Smooth muscle cell (in vitro differentiated cells): ENCODE data around the gene KRT86. TPM values are rescaled to one million over a fixed set of nuclear protein-coding genes. Genes with fewer than 3 reads are reported as not detected.

Source experiments
- DNase-seq: peaks from one replicate; lab custom pipeline; 2025; ENCODE audit not compliant: unreplicated experiment; lab: John Stamatoyannopoulos, UW
- H2AFZ ChIP-seq: fragments of 200-600 bp; sonication (generic); 2 replicates; pipeline ENCODE4 v1.6.0; 2016; ENCODE audit warnings: antibody characterized with exemption, low read depth, mild to moderate bottlenecking
- H3F3A ChIP-seq: fragments of 200-600 bp; sonication (generic); 2 replicates; pipeline ENCODE4 v1.6.0; 2017; ENCODE audit warnings: antibody characterized with exemption, low read depth
- H3K27ac ChIP-seq: fragments of 200-600 bp; sonication (generic); 2 replicates; pipeline ENCODE4 v1.5.1; 2016; ENCODE audit warnings: low read depth, mild to moderate bottlenecking
- H3K27me3 ChIP-seq: fragments of 200-600 bp; sonication (generic); 2 replicates; pipeline ENCODE4 v1.6.1; 2016; ENCODE audit warnings: low read depth, mild to moderate bottlenecking
- H3K36me3 ChIP-seq: fragments of 200-600 bp; sonication (generic); 2 replicates; pipeline ENCODE4 v1.5.1; 2016; ENCODE audit warnings: low read depth
- H3K4me1 ChIP-seq: fragments of 200-600 bp; sonication (generic); 2 replicates; pipeline ENCODE4 v1.5.1; 2016; ENCODE audit warnings: low read depth
- H3K4me2 ChIP-seq: fragments of 200-600 bp; sonication (generic); 2 replicates; pipeline ENCODE4 v1.6.0; 2016; ENCODE audit warnings: mild to moderate bottlenecking
- H3K4me3 ChIP-seq: fragments of 200-600 bp; sonication (generic); 2 replicates; pipeline ENCODE4 v1.5.1; 2016; ENCODE audit warnings: mild to moderate bottlenecking
- H3K79me2 ChIP-seq: fragments of 200-600 bp; sonication (generic); 2 replicates; pipeline ENCODE4 v1.6.0; 2016; ENCODE audit warnings: low read depth, mild to moderate bottlenecking
- H3K9ac ChIP-seq: fragments of 200-600 bp; sonication (generic); 2 replicates; pipeline ENCODE4 v1.6.0; 2016; ENCODE audit warnings: low read depth
- H3K9me3 ChIP-seq: fragments of 200-600 bp; sonication (generic); replicated peaks from 2 replicates; pipeline ENCODE4 v1.5.1; 2016; ENCODE audit warnings: low read depth
- H4K20me1 ChIP-seq: fragments of 200-600 bp; sonication (generic); 2 replicates; pipeline ENCODE4 v1.6.0; 2016; ENCODE audit warnings: low read depth
- CTCF ChIP-seq: fragments of 200-600 bp; sonication (generic); IDR thresholded peaks from 2 replicates; pipeline ENCODE4 v1.5.1; 2017; ENCODE audit warnings: borderline replicate concordance, mild to moderate bottlenecking, antibody characterized with exemption; ENCODE audit not compliant: insufficient read depth, poor library complexity, severe bottlenecking
- WGBS: methylation state at CpG from one replicate; pipeline ENCODE4 v1.1.7; 2016; ENCODE audit warnings: low lambda C conversion rate; 5-methylcytosine and 5-hydroxymethylcytosine counted together
- polyA plus RNA-seq: library from polyadenylated mRNA; unstranded; fragments of >200 nt; fragmentation: Nextera tagmentation; extraction: Ambion mirVana; gene quantifications from 2 replicates; pipeline ENCODE4 v1.2.1, GENCODE V29; 2016
- total RNA-seq: library from RNA; depleted of rRNA; stranded (reverse); fragments of >200 nt; gene quantifications from 2 replicates; pipeline ENCODE4 v1.2.3, GENCODE V29; 2014

Gene KRT86
- not detected in 2 replicates for total RNA-seq
- not detected in 2 replicates for polyA plus RNA-seq

GRCh38 chr12:52274521-52275120, at the start of gene KRT86:
Gene KRT86, plus strand, starts transcription at chr12:52274645. Its CDS starts 27,272 bp downstream, at chr12:52301917.
- DNase-seq = no peak
- H3K27ac ChIP-seq = no peak within 1 kb of the TSS
- peaks cover 6% of the 10 kb centered on the region for H3K4me1 ChIP-seq
- H3K79me2 ChIP-seq = no peaks in the 10 kb centered on the region
- no peaks in the 10 kb centered on the region for H4K20me1 ChIP-seq
- H3K9me3 ChIP-seq = no peaks in the 10 kb centered on the region
- TF ChIP-seq CTCF = no peak
- WGBS = 66% methylated on average over 3 of the region's 3 CpGs
- H3K9ac ChIP-seq = no peak within 1 kb of the TSS
- no peak within 1 kb of the TSS for H3K4me3 ChIP-seq
- no peaks in the 10 kb centered on the region for H3F3A ChIP-seq
- no peaks in the 10 kb centered on the region for H3K36me3 ChIP-seq
- H2AFZ ChIP-seq = no peak within 1 kb of the TSS
- H3K27me3 ChIP-seq = peaks cover 58% of the 10 kb centered on the region
- no peak within 1 kb of the TSS for H3K4me2 ChIP-seq

GRCh38 chr12:52225752-52226151, 48.7 kb upstream of the KRT86 start:
- Histone ChIP-seq H4K20me1 (no peaks in the 10 kb centered on the region), H3F3A (no peaks in the 10 kb centered on the region), H3K27ac (no peak overlapping the region), H3K4me1 (peaks cover 4% of the 10 kb centered on the region), H3K4me3 (no peak overlapping the region), H3K9me3 (no peaks in the 10 kb centered on the region), H3K4me2 (no peak overlapping the region), H3K79me2 (no peaks in the 10 kb centered on the region), H2AFZ (no peak overlapping the region), H3K27me3 (peaks cover 5% of the 10 kb centered on the region), H3K9ac (no peak overlapping the region), H3K36me3 (no peaks in the 10 kb centered on the region)
- 92% methylated on average over 4 of the region's 4 CpGs for WGBS
- no peak for TF ChIP-seq CTCF
- no peak for DNase-seq

- peaks cover 8% of the 10 kb centered on the region for H3K27me3 ChIP-seq
These were observed 48.0 kb upstream of the KRT86 start for GRCh38 chr12:52226446-52226845.

More at GRCh38 chr12:52226446-52226845, 48.0 kb upstream of the KRT86 start:
- no peak for DNase-seq
- H3K4me2 ChIP-seq = no peak overlapping the region
- no peaks in the 10 kb centered on the region for H4K20me1 ChIP-seq
- no peaks in the 10 kb centered on the region for H3K36me3 ChIP-seq
- H2AFZ ChIP-seq = no peak overlapping the region
- H3F3A ChIP-seq = no peaks in the 10 kb centered on the region
- TF ChIP-seq CTCF = no peak
- H3K4me3 ChIP-seq = no peak overlapping the region
- H3K9ac ChIP-seq = no peak overlapping the region
- no peaks in the 10 kb centered on the region for H3K9me3 ChIP-seq
- no peak overlapping the region for H3K27ac ChIP-seq
- 90% methylated on average over 4 of the region's 4 CpGs for WGBS
- no peaks in the 10 kb centered on the region for H3K79me2 ChIP-seq
- peaks cover 10% of the 10 kb centered on the region for H3K4me1 ChIP-seq
